HEK293T (cell line): ENCODE results near the gene EGLN1.

Source experiments
- CTCF ChIA-PET: fragments of 350-600 bp; formaldehyde crosslinking; extraction: SDS; loops from one replicate; lab custom pipeline; 2021; ENCODE audit warnings: antibody characterized with exemption, inconsistent platforms; lab: Yijun Ruan, JAX
- POLR2A ChIA-PET: fragments of 350-600 bp; formaldehyde crosslinking; extraction: SDS; loops from one replicate; lab custom pipeline; 2020; ENCODE audit warnings: antibody characterized with exemption, inconsistent platforms; lab: Yijun Ruan, JAX
- DNase-seq: peaks from one replicate; pipeline ENCODE4 v3.0.0; 2012; ENCODE audit warnings: mixed read lengths; ENCODE audit errors: extremely low spot score
- ARNT ChIP-seq: fragments of 450-650 bp; IDR thresholded peaks from 2 replicates; pipeline ENCODE4 v1.6.1; 2017; ENCODE audit warnings: mild to moderate bottlenecking
- BHLHE40 ChIP-seq: fragments of 450-650 bp; IDR thresholded peaks from 2 replicates; pipeline ENCODE4 v1.6.1; 2016; ENCODE audit warnings: mild to moderate bottlenecking, moderate library complexity, borderline replicate concordance
- CTBP1 ChIP-seq: fragments of 450-650 bp; IDR thresholded peaks from 2 replicates; pipeline ENCODE4 v1.6.1; 2016; ENCODE audit warnings: borderline replicate concordance
- ELF4 ChIP-seq: fragments of 450-650 bp; IDR thresholded peaks from 2 replicates; pipeline ENCODE4 v1.6.1; 2017; ENCODE audit warnings: antibody characterized with exemption
- FOXA1 ChIP-seq: fragments of 450-650 bp; IDR thresholded peaks from 2 replicates; pipeline ENCODE4 v1.6.1; 2016; ENCODE audit warnings: mild to moderate bottlenecking
- FOXK2 ChIP-seq: fragments of 450-650 bp; IDR thresholded peaks from 2 replicates; pipeline ENCODE4 v1.6.1; 2016; ENCODE audit warnings: mild to moderate bottlenecking
- FOXM1 ChIP-seq: fragments of 450-650 bp; IDR thresholded peaks from 2 replicates; pipeline ENCODE4 v1.6.1; 2017; ENCODE audit warnings: mild to moderate bottlenecking, borderline replicate concordance
- HDGF ChIP-seq: fragments of 450-650 bp; IDR thresholded peaks from 2 replicates; pipeline ENCODE4 v1.6.1; 2017; ENCODE audit warnings: antibody characterized with exemption, borderline replicate concordance
- L3MBTL2 ChIP-seq: fragments of 450-650 bp; conservative IDR thresholded peaks from 2 replicates; pipeline ENCODE4 v1.6.1; 2016; ENCODE audit warnings: mild to moderate bottlenecking
- LEF1 ChIP-seq: fragments of 450-650 bp; IDR thresholded peaks from 2 replicates; pipeline ENCODE4 v1.6.1; 2017; ENCODE audit warnings: mild to moderate bottlenecking, borderline replicate concordance
- NFRKB ChIP-seq: fragments of 450-650 bp; IDR thresholded peaks from 2 replicates; pipeline ENCODE4 v1.6.1; 2016; ENCODE audit warnings: mild to moderate bottlenecking, moderate library complexity
- PKNOX1 ChIP-seq: fragments of 450-650 bp; IDR thresholded peaks from 2 replicates; pipeline ENCODE4 v1.6.1; 2016
- SP1 ChIP-seq: fragments of 450-650 bp; IDR thresholded peaks from 2 replicates; pipeline ENCODE4 v1.6.1; 2017
- SUZ12 ChIP-seq: fragments of 450-650 bp; IDR thresholded peaks from 2 replicates; pipeline ENCODE4 v1.6.1; 2016; ENCODE audit warnings: mild to moderate bottlenecking
- TARDBP ChIP-seq: fragments of 450-650 bp; IDR thresholded peaks from 2 replicates; pipeline ENCODE4 v1.6.1; 2016
- ZNF384 ChIP-seq: fragments of 450-650 bp; IDR thresholded peaks from 2 replicates; pipeline ENCODE4 v1.6.1; 2016

Gene EGLN1

GRCh38 chr1:231408528-231409094 is 13.5 kb downstream of the EGLN1 start:
- CTCF ChIA-PET = interaction anchor here (0.5 kb wide), 1 partner anchor 26 kb away, joined by 3 read pairs; no protein-coding TSS in a partner anchor

GRCh38 chr1:231407547-231408396 is 14.3 kb downstream of the EGLN1 start:
- DNase-seq = no peak
- no peak for TF ChIP-seq NFRKB
- TF ChIP-seq HDGF = no peak
- TF ChIP-seq ZNF384 = no peak
- no peak for TF ChIP-seq TARDBP
- no peak for TF ChIP-seq SP1
- TF ChIP-seq PKNOX1 = no peak
- no peak for TF ChIP-seq ARNT
- no peak for TF ChIP-seq FOXM1
- TF ChIP-seq FOXK2 = no peak
- TF ChIP-seq ELF4 = no peak
- TF ChIP-seq BHLHE40 = no peak
- TF ChIP-seq L3MBTL2 = no peak
- no peak for TF ChIP-seq CTBP1
- POLR2A ChIA-PET = interaction anchor here (0.9 to 2.5 kb wide), 2 partner anchors 13 to 70 kb away, joined by 3 to 10 read pairs; partner anchors contain the start of genes EGLN1, EXOC8 and SPRTN
- CTCF ChIA-PET = interaction anchor here (0.6 to 0.9 kb wide), 2 partner anchors 19 to 50 kb away, joined by 3 read pairs; no protein-coding TSS in a partner anchor

More at GRCh38 chr1:231408528-231409094, 13.5 kb downstream of the EGLN1 start:
- POLR2A ChIA-PET = interaction anchor here (2.5 kb wide), 1 partner anchor 12 kb away, joined by 10 read pairs; the partner anchor contains the start of gene EGLN1
- no peak for DNase-seq
- TF ChIP-seq SUZ12 (no peak), TARDBP (no peak)

- POLR2A ChIA-PET = interaction anchor here (0.9 kb wide), 1 partner anchor 69 kb away, joined by 3 read pairs; the partner anchor contains the start of genes EXOC8 and SPRTN
- no peak for DNase-seq
- CTCF ChIA-PET = interaction anchor here (0.9 kb wide), 1 partner anchor 50 kb away, joined by 3 read pairs; no protein-coding TSS in a partner anchor
- TF ChIP-seq BHLHE40 = no peak
- no peak for TF ChIP-seq FOXA1
- TF ChIP-seq ELF4 = no peak
- no peak for TF ChIP-seq FOXM1
- no peak for TF ChIP-seq PKNOX1
- TF ChIP-seq SP1 = no peak
- TF ChIP-seq SUZ12 = no peak
- no peak for TF ChIP-seq CTBP1
- no peak for TF ChIP-seq L3MBTL2
- no peak for TF ChIP-seq ARNT
- no peak for TF ChIP-seq HDGF
- TF ChIP-seq TARDBP = no peak
- no peak for TF ChIP-seq LEF1
- no peak for TF ChIP-seq ZNF384
- no peak for TF ChIP-seq FOXK2
These were observed 15.0 kb downstream of the EGLN1 start for GRCh38 chr1:231407049-231407448.

GRCh38 chr1:231404318-231404717 is 17.8 kb downstream of the EGLN1 start:
- CTCF ChIA-PET = interaction anchor here (0.6 kb wide), 1 partner anchor 60 kb away, joined by 4 read pairs; no protein-coding TSS in a partner anchor
- POLR2A ChIA-PET = interaction anchor here (1.4 kb wide), 1 partner anchor 17 kb away, joined by 5 read pairs; no protein-coding TSS in a partner anchor
- TF ChIP-seq SP1 = no peak
- no peak for TF ChIP-seq BHLHE40
- no peak for TF ChIP-seq PKNOX1
- no peak for TF ChIP-seq ZNF384
- no peak for TF ChIP-seq HDGF
- TF ChIP-seq FOXK2 = no peak
- no peak for TF ChIP-seq CTBP1
- no peak for TF ChIP-seq FOXM1
- DNase-seq = no peak

GRCh38 chr1:231401478-231401877 is 20.6 kb downstream of the EGLN1 start:
- TF ChIP-seq LEF1 (no peak), ELF4 (no peak), BHLHE40 (no peak), SP1 (no peak), CTBP1 (no peak), ZNF384 (no peak), TARDBP (no peak), FOXA1 (no peak), HDGF (no peak), FOXM1 (no peak), L3MBTL2 (no peak), PKNOX1 (no peak), ARNT (no peak), SUZ12 (no peak), FOXK2 (no peak), NFRKB (no peak)
- POLR2A ChIA-PET = no interaction called here
- no peak for DNase-seq
- CTCF ChIA-PET = no interaction called here
